Mesendoderm (in vitro differentiated cells): ENCODE results near the gene PROCR.
"Not testable (repeated sequence)": the region's sequence is repeated elsewhere in the genome, so short reads cannot be mapped to it uniquely, and the experiment has no call there.

Experiments
- DNase-seq: peaks from one replicate; pipeline ENCODE4 v3.0.0; 2013
- H2AK5ac ChIP-seq: 2 replicates; pipeline ENCODE4 v1.6.1; 2013; ENCODE audit warnings: low read length, inconsistent platforms
- H2BK120ac ChIP-seq: 2 replicates; pipeline ENCODE4 v1.6.1; 2013; ENCODE audit warnings: low read depth, mild to moderate bottlenecking, low read length, moderate library complexity, mixed read lengths
- H2BK15ac ChIP-seq: replicated peaks from 2 replicates; pipeline ENCODE4 v1.6.1; 2013; ENCODE audit warnings: low read depth, mild to moderate bottlenecking, moderate library complexity
- H2BK5ac ChIP-seq: 2 replicates; pipeline ENCODE4 v1.6.1; 2013; ENCODE audit warnings: low read length, inconsistent platforms
- H3K18ac ChIP-seq: 2 replicates; pipeline ENCODE4 v1.6.1; 2013; ENCODE audit warnings: mild to moderate bottlenecking, low read length, mixed read lengths
- H3K23ac ChIP-seq: one replicate; pipeline ENCODE4 v1.6.1; 2013; ENCODE audit warnings: low read length
- H3K27ac ChIP-seq: 2 replicates; pipeline ENCODE4 v1.5.1; 2013; ENCODE audit warnings: low read depth, mild to moderate bottlenecking, inconsistent platforms, low read length, moderate library complexity
- H3K27me3 ChIP-seq: 2 replicates; pipeline ENCODE4 v1.6.1; 2013; ENCODE audit warnings: low read length, control low read depth, mild to moderate bottlenecking, inconsistent platforms; ENCODE audit not compliant: insufficient read depth, poor library complexity
- H3K36me3 ChIP-seq: 2 replicates; pipeline ENCODE4 v1.6.1; 2013; ENCODE audit warnings: low read length, inconsistent platforms; ENCODE audit not compliant: control insufficient read depth, insufficient read depth
- H3K4ac ChIP-seq: one replicate; pipeline ENCODE4 v1.6.1; 2013; ENCODE audit warnings: low read depth, mild to moderate bottlenecking, low read length, moderate library complexity
- H3K4me1 ChIP-seq: 2 replicates; pipeline ENCODE4 v1.6.1; 2013; ENCODE audit warnings: low read depth, low read length, inconsistent platforms; ENCODE audit not compliant: control insufficient read depth
- H3K4me2 ChIP-seq: 2 replicates; pipeline ENCODE4 v1.6.1; 2013; ENCODE audit warnings: low read length
- H3K4me3 ChIP-seq: 2 replicates; pipeline ENCODE4 v1.5.1; 2013; ENCODE audit warnings: mild to moderate bottlenecking, low read length
- H3K56ac ChIP-seq: one replicate; pipeline ENCODE4 v1.6.1; 2013; ENCODE audit warnings: low read length
- H3K79me1 ChIP-seq: 2 replicates; pipeline ENCODE4 v1.6.1; 2013; ENCODE audit warnings: low read length, inconsistent platforms
- H3K79me2 ChIP-seq: 2 replicates; pipeline ENCODE4 v1.6.1; 2013; ENCODE audit warnings: mild to moderate bottlenecking, low read length; ENCODE audit not compliant: control insufficient read depth, insufficient read depth
- H3K9ac ChIP-seq: 2 replicates; pipeline ENCODE4 v1.6.1; 2013; ENCODE audit warnings: low read length, inconsistent platforms
- H4K5ac ChIP-seq: one replicate; pipeline ENCODE4 v1.6.1; 2013; ENCODE audit warnings: low read length
- H4K8ac ChIP-seq: one replicate; pipeline ENCODE4 v1.6.1; 2013; ENCODE audit warnings: low read depth, mild to moderate bottlenecking, control low read depth, low read length, moderate library complexity
- WGBS: extraction: QIAGEN DNeasy Blood & Tissue Kit; methylation state at CpG from one replicate; pipeline ENCODE4 v1.1.7; 2013; ENCODE audit warnings: low lambda C conversion rate, missing lambda C conversion rate; ENCODE audit not compliant: insufficient coverage; ENCODE audit errors: extremely low coverage; 5-methylcytosine and 5-hydroxymethylcytosine counted together

PROCR gene

GRCh38 chr20:35200267-35200666, 28.4 kb downstream of the PROCR start:
- Histone ChIP-seq H3K79me1 (no peaks in the 10 kb centered on the region), H3K36me3 (no peaks in the 10 kb centered on the region), H3K79me2 (no peaks in the 10 kb centered on the region), H3K56ac (no peak overlapping the region), H4K5ac (no peak overlapping the region), H3K18ac (no peak overlapping the region), H3K23ac (no peak overlapping the region), H2BK120ac (no peak overlapping the region), H3K4me2 (no peak overlapping the region), H2AK5ac (no peak overlapping the region), H3K4ac (no peak overlapping the region), H3K4me3 (no peak overlapping the region), H3K27ac (no peak overlapping the region), H4K8ac (no peak overlapping the region), H3K9ac (no peak overlapping the region), H2BK5ac (no peak overlapping the region), H2BK15ac (no peak overlapping the region), H3K4me1 (no peaks in the 10 kb centered on the region), H3K27me3 (no peaks in the 10 kb centered on the region)
- no CpG with 5 or more reads among the region's 1 CpG for WGBS
- no peak for DNase-seq

- not testable (repeated sequence) for H4K5ac ChIP-seq, H3K4me3 ChIP-seq, H3K18ac ChIP-seq, H2BK15ac ChIP-seq, H2BK5ac ChIP-seq, H3K4ac ChIP-seq, H2BK120ac ChIP-seq, H2AK5ac ChIP-seq, H3K23ac ChIP-seq, H3K36me3 ChIP-seq, H3K4me2 ChIP-seq, H3K4me1 ChIP-seq, H3K79me1 ChIP-seq, H3K56ac ChIP-seq, H3K9ac ChIP-seq, H3K79me2 ChIP-seq, H3K27ac ChIP-seq, DNase-seq, H3K27me3 ChIP-seq, H4K8ac ChIP-seq
- no CpG with 5 or more reads among the region's 5 CpGs for WGBS
Measured at GRCh38 chr20:35201467-35201866, 29.6 kb downstream of the PROCR start.

- Histone ChIP-seq H3K4me3 (no peak overlapping the region), H2BK5ac (no peak overlapping the region), H2BK15ac (no peak overlapping the region), H3K79me1 (no peaks in the 10 kb centered on the region), H3K18ac (no peak overlapping the region), H3K9ac (no peak overlapping the region), H3K79me2 (no peaks in the 10 kb centered on the region), H3K4me2 (no peak overlapping the region), H3K4me1 (no peaks in the 10 kb centered on the region), H3K56ac (no peak overlapping the region), H3K23ac (no peak overlapping the region), H2AK5ac (no peak overlapping the region), H4K8ac (no peak overlapping the region), H3K27ac (no peak overlapping the region), H3K27me3 (no peaks in the 10 kb centered on the region), H3K4ac (no peak overlapping the region), H4K5ac (no peak overlapping the region), H2BK120ac (no peak overlapping the region), H3K36me3 (no peaks in the 10 kb centered on the region)
- WGBS: no CpG with 5 or more reads among the region's 1 CpG
- no peak for DNase-seq
Measured at GRCh38 chr20:35206802-35207201, 34.9 kb downstream of the PROCR start.

- Histone ChIP-seq H3K4me3 (no peak overlapping the region), H2BK5ac (no peak overlapping the region), H3K56ac (no peak overlapping the region), H2AK5ac (no peak overlapping the region), H3K79me2 (no peaks in the 10 kb centered on the region), H4K5ac (no peak overlapping the region), H3K4me2 (no peak overlapping the region), H3K18ac (no peak overlapping the region), H2BK15ac (no peak overlapping the region), H3K27me3 (no peaks in the 10 kb centered on the region), H3K27ac (no peak overlapping the region), H3K36me3 (no peaks in the 10 kb centered on the region), H2BK120ac (no peak overlapping the region), H3K4ac (no peak overlapping the region), H3K23ac (no peak overlapping the region), H4K8ac (no peak overlapping the region), H3K4me1 (no peaks in the 10 kb centered on the region), H3K79me1 (no peaks in the 10 kb centered on the region), H3K9ac (no peak overlapping the region)
- DNase-seq: peak; percentile 76
- no CpG with 5 or more reads among the region's 8 CpGs for WGBS
Measured at GRCh38 chr20:35207950-35208611, 36.2 kb downstream of the PROCR start.

- no peak for DNase-seq
- no CpG with 5 or more reads among the region's 12 CpGs for WGBS
- H3K36me3 ChIP-seq: no peaks in the 10 kb centered on the region
Measured at GRCh38 chr20:35215066-35215956, 43.4 kb downstream of the PROCR start.

More at GRCh38 chr20:35215066-35215956, 43.4 kb downstream of the PROCR start:
- no peaks in the 10 kb centered on the region for H3K79me2 ChIP-seq
- H3K4me1 ChIP-seq: no peaks in the 10 kb centered on the region
- H3K4me3 ChIP-seq: no peak overlapping the region
- no peak overlapping the region for H3K9ac ChIP-seq
- H2BK15ac ChIP-seq: no peak overlapping the region
- H2BK5ac ChIP-seq: no peak overlapping the region
- H3K27me3 ChIP-seq: no peaks in the 10 kb centered on the region
- H4K8ac ChIP-seq: no peak overlapping the region
- no peak overlapping the region for H3K27ac ChIP-seq
- no peak overlapping the region for H3K56ac ChIP-seq
- no peak overlapping the region for H4K5ac ChIP-seq
- no peak overlapping the region for H3K4ac ChIP-seq
- no peak overlapping the region for H2AK5ac ChIP-seq
- no peaks in the 10 kb centered on the region for H3K79me1 ChIP-seq
- H3K4me2 ChIP-seq: no peak overlapping the region
- H2BK120ac ChIP-seq: no peak overlapping the region
- no peak overlapping the region for H3K18ac ChIP-seq
- no peak overlapping the region for H3K23ac ChIP-seq
